Measurements from ENCODE around the gene RPS5. TPM values are rescaled to one million over a fixed set of nuclear protein-coding genes. Genes with fewer than 3 reads are reported as not detected.

RPS5 gene
- total and polyA plus RNA-seq, 7 donors: 513 to 2,384 (median 839) TPM

DNA sequence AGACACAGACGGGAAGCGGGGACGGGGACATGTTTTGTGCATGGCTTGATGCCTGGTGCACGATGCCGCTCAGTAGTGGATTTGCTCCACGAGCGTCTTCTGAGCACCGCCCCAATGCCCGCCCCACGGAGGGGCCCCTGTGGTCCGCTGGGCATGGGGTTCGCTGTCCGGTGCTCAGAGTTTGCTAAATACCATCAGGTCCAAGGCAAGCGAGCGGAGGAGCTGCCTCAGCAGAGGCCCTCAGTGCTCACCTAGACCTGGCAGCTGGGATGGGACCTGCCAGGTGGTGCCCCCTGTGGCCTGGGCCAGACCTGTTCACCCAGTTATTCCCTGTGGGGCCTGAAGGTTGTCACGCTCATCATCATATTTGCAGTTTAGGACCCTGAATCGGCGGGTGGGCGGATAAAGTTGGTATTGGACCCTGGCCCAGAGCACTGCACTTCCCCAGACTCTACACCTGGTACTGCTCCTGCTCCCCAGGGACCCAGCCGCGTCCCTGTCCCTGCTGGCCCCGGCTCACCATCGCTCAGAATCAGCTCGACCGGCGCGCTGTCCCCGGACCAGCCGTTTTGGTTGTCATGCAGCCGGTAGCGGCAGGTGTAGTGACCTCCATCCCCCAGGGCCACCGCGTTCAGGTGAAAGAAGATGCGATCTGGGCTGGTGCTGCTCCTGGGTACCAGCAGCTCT lies 36.1 kb upstream of the RPS5 start:
- H3K9me3 ChIP-seq: no peaks in the 10 kb centered on the region
- no peak overlapping the region for H3K27ac ChIP-seq
- ATAC-seq: no peak
- peaks cover 0 to 40% (median 11%) of the 10 kb centered on the region in 3 donors for H3K27me3 ChIP-seq (ENCODE audit: insufficient read depth in 3 of 3, low read length in 2 of 3)
- 66 to 79% (median 67%) methylated on average over 34 of the region's 34 CpGs for WGBS, 3 donors
- no peak overlapping the region for H3K4me3 ChIP-seq
- H3K4me1 ChIP-seq: no peaks in the 10 kb centered on the region
- TF ChIP-seq, protein P1, sequence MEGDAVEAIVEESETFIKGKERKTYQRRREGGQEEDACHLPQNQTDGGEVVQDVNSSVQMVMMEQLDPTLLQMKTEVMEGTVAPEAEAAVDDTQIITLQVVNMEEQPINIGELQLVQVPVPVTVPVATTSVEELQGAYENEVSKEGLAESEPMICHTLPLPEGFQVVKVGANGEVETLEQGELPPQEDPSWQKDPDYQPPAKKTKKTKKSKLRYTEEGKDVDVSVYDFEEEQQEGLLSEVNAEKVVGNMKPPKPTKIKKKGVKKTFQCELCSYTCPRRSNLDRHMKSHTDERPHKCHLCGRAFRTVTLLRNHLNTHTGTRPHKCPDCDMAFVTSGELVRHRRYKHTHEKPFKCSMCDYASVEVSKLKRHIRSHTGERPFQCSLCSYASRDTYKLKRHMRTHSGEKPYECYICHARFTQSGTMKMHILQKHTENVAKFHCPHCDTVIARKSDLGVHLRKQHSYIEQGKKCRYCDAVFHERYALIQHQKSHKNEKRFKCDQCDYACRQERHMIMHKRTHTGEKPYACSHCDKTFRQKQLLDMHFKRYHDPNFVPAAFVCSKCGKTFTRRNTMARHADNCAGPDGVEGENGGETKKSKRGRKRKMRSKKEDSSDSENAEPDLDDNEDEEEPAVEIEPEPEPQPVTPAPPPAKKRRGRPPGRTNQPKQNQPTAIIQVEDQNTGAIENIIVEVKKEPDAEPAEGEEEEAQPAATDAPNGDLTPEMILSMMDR (IDR thresholded peaks at IDR 0.05): no peak
- intact Hi-C loops (cut with DNase I): no loop called here
- no peak for DNase-seq
- no peaks in the 10 kb centered on the region for H3K36me3 ChIP-seq (ENCODE audit: insufficient read depth in 1 of 2, low read depth in 1 of 2)

DNA sequence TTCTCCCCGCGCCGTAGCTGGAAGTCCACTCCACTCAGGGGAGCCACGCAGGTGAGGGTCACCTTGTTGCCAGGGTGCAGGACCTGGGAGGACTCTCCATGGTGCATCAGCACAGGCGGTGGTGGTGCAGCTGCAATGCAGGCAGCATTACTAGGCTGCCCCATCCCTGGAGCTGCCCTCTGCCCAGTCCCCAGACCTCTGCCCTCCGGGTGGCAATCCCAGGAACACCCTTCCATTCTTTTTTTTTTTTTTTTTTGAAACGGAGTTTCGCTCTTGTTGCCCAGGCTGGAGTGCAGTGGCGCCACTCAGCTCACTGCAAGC lies 35.6 kb upstream of the RPS5 start:
- 84 to 90% (median 84%) methylated on average over 7 to 9 of the region's 9 CpGs for WGBS, 3 donors
- H3K36me3 ChIP-seq (ENCODE audit: insufficient read depth in 1 of 2, low read depth in 1 of 2): no peaks in the 10 kb centered on the region
- no peak overlapping the region for H3K4me3 ChIP-seq
- no peaks in the 10 kb centered on the region for H3K9me3 ChIP-seq
- no peaks in the 10 kb centered on the region for H3K4me1 ChIP-seq
- H3K27ac ChIP-seq: no peak overlapping the region
- peaks cover 0 to 45% (median 11%) of the 10 kb centered on the region in 3 donors for H3K27me3 ChIP-seq (ENCODE audit: insufficient read depth in 3 of 3, low read length in 2 of 3)
- intact Hi-C loops (cut with DNase I): no loop called here
- TF ChIP-seq, protein P1 (IDR thresholded peaks at IDR 0.05): no peak
- ATAC-seq (no peak), DNase-seq (no peak)

DNA sequence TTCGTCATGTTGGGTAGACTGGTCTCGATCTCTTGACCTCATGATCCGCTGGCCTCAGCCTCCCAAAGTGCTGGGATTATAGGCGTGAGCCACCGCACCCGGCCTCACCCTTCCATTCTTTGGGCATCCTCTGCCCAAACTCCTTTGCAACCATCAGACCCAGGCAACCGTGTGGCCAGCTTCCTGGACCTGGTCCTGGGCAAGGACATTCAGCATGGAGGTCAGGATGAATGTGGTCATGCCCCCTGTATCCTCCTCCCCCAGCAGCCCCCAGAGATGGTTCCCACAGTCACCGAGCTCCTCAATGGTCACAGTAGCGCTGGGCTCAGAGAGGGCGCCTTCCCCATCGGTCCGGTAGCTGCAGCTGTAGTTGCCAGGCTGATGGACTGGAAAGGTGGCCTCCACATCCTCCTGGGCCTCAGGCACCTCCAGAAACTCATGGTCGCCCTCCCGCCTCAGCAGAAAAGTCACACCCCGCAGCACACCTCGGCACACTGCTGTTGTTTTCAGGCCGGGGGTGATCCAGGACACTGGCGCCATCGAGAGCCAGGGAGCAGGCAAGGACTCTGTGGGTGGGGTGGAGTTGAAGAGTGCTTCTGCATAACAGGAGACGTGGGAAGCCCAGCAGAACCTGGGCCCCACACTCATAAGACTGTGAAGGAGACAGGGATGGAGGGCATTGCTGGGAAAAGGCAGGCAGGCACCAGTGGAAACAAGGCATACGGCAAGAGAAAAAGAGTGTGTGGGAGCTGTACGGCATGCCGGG lies 34.9 kb upstream of the RPS5 start:
- no peak for DNase-seq
- peaks cover 0 to 46% (median 6%) of the 10 kb centered on the region in 3 donors for H3K27me3 ChIP-seq (ENCODE audit: insufficient read depth in 3 of 3, low read length in 2 of 3)

DNA sequence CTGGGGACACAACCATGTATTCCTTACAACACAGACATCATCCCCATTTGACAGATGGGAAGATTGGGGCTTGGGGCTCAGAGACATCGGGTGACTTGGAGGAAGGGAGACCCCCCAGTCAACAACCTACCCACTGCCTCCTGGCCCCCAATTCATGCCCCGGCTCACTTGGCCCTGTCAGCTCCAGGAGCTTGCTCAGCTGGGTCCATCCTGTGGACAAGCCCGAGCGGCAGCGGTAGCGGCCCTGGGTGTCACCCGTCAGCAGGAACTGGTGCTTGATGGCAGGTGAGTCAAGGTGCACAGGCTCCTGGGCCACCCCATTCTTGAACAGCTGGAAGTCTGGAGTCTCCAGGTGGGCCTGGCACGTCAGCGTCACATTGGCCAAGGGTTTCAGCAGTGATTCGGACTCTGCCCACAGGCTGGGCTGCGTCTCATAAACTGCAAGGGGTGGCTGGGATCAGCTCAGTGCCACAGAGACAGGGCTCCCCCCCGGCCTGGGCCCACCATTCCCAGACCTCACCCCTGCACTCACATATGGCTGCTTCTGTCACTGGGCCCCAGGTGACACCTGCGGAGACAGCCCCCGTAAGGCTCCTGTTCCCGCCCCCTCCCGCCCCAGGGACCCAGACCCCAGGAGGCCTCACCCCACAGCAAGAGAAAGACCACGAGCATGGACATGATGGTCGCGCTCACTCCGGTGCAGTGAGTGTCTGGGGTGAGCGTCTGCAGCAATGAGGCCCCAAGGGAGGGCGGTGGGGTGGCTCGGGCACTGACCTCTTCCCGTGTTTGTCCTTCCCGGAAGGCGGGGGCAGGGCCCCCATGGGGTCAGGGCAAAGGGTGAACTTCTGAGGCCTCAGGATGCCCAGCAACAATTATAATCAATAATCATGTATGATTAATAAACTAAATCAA lies 34.1 kb upstream of the RPS5 start, which contains the start of gene A1BG:
TSS of gene A1BG (minus strand) at position 733 of the 912 bp plus-strand sequence. CDS start at position 678, 55 bp downstream.
- H3K27ac ChIP-seq: no peak within 1 kb of the TSS
- WGBS, 3 donors: 71 to 77% (median 77%) methylated on average over 24 to 26 of the region's 26 CpGs
- H3K36me3 ChIP-seq (ENCODE audit: insufficient read depth in 1 of 2, low read depth in 1 of 2): no peaks in the 10 kb centered on the region
- TF ChIP-seq, protein P1 (IDR thresholded peaks at IDR 0.05): no peak
- no peaks in the 10 kb centered on the region for H3K4me1 ChIP-seq
- H3K27me3 ChIP-seq (ENCODE audit: insufficient read depth in 3 of 3, low read length in 2 of 3): peaks cover 0 to 38% (median 4%) of the 10 kb centered on the region in 3 donors
- ATAC-seq: no peak
- DNase-seq: no peak
- no peak within 1 kb of the TSS for H3K4me3 ChIP-seq
- no peaks in the 10 kb centered on the region for H3K9me3 ChIP-seq
- intact Hi-C loops (cut with DNase I): no loop called here

More for the DNA sequence above, 34.9 kb upstream of the RPS5 start:
- no peak overlapping the region for H3K4me3 ChIP-seq
- no peaks in the 10 kb centered on the region for H3K9me3 ChIP-seq
- TF ChIP-seq, protein P1 (IDR thresholded peaks at IDR 0.05): no peak
- 82 to 87% (median 84%) methylated on average over 23 of the region's 23 CpGs for WGBS, 3 donors
- no peaks in the 10 kb centered on the region for H3K4me1 ChIP-seq
- intact Hi-C loops (cut with DNase I): no loop called here
- H3K36me3 ChIP-seq (ENCODE audit: insufficient read depth in 1 of 2, low read depth in 1 of 2): no peaks in the 10 kb centered on the region
- ATAC-seq: no peak
- H3K27ac ChIP-seq: no peak overlapping the region

Measured in psoas muscle (tissue), 8 donors.